B cell (primary cell): ENCODE results near the gene ZNF471. TPM values are rescaled to one million over a fixed set of nuclear protein-coding genes. Genes with fewer than 3 reads are reported as not detected.

Experiments
- ATAC-seq: fragments of 200-7000 bp; cut with Tn5 transposase; one replicate; pipeline ENCODE4 v1.10.0; 2021; ENCODE audit warnings: low read depth, mild to moderate bottlenecking, moderate number of reproducible peaks, moderate library complexity
- CTCF ChIA-PET: fragments of 350-600 bp; sonication (Branson Sonifier 250); formaldehyde crosslinking; loops from one replicate; lab custom pipeline; 2021; ENCODE audit warnings: antibody characterized with exemption, inconsistent platforms; lab: Charles Lee
- POLR2A ChIA-PET: fragments of 350-600 bp; sonication (Branson Sonifier 250); formaldehyde crosslinking; loops from one replicate; lab custom pipeline; 2021; ENCODE audit warnings: antibody characterized with exemption; lab: Charles Lee
- DNase-seq: peaks from one replicate; pipeline ENCODE4 v3.0.0; 2013
- H2AFZ ChIP-seq: 2 replicates; pipeline ENCODE4 v1.6.1; 2012; ENCODE audit warnings: mild to moderate bottlenecking, low read depth, low read length; ENCODE audit not compliant: insufficient read depth, poor library complexity, severe bottlenecking
- H3K27ac ChIP-seq, 2 donors: 1 replicate in 1 of 2; 2 replicates in 1 of 2; pipeline ENCODE4 v1.5.1; 2012 to 2013; ENCODE audit warnings: low read length in 2 of 2, mild to moderate bottlenecking in 2 of 2, moderate library complexity in 1 of 2
- H3K27me3 ChIP-seq, 4 experiments: fragments of 200-600 bp in 1 of 4; sonication (generic) in 1 of 4; replicated peaks in 1 of 4; 1 replicate in 2 of 4; 2 replicates in 2 of 4; pipeline versions ENCODE4 v1.6.1 to v1.7.0; 2013 to 2016; ENCODE audit warnings: low read length in 3 of 4, mild to moderate bottlenecking in 2 of 4, mixed read lengths in 1 of 4, moderate library complexity in 1 of 4; ENCODE audit not compliant: insufficient read depth in 4 of 4, control insufficient read depth in 3 of 4; ENCODE audit errors: control extremely low read depth in 1 of 4
- H3K36me3 ChIP-seq, 2 experiments: replicated peaks in 1 of 2; 1 replicate in 1 of 2; 2 replicates in 1 of 2; pipeline versions ENCODE4 v1.6.1 to v1.7.1; 2013; ENCODE audit warnings: low read length in 1 of 2; ENCODE audit not compliant: insufficient read depth in 2 of 2, control insufficient read depth in 1 of 2; ENCODE audit errors: control extremely low read depth in 1 of 2, extremely low read depth in 1 of 2
- H3K4me1 ChIP-seq, 2 donors: fragments of 200-600 bp in 1 of 2; sonication (generic) in 1 of 2; 1 replicate in 1 of 2; 2 replicates in 1 of 2; pipeline versions ENCODE4 v1.5.1 to v1.6.1; 2013 to 2017; ENCODE audit warnings: low read length in 2 of 2; ENCODE audit not compliant: control insufficient read depth in 2 of 2, insufficient read depth in 2 of 2
- H3K4me2 ChIP-seq: replicated peaks from 2 replicates; pipeline ENCODE3; 2012; ENCODE audit warnings: mild to moderate bottlenecking, low read depth, low read length; ENCODE audit not compliant: poor library complexity, severe bottlenecking
- H3K4me3 ChIP-seq, 5 experiments: fragments of 200-600 bp in 1 of 5; sonication (generic) in 1 of 5; 1 replicate in 3 of 5; 2 replicates in 2 of 5; pipeline versions ENCODE4 v1.5.1 to v1.7.0; 2011 to 2016; ENCODE audit warnings: low read length in 4 of 5, mild to moderate bottlenecking in 4 of 5, low read depth in 2 of 5, control low read depth in 1 of 5, moderate library complexity in 1 of 5; ENCODE audit not compliant: insufficient read depth in 1 of 5; ENCODE audit errors: control extremely low read depth in 1 of 5, extremely low read depth in 1 of 5
- H3K79me2 ChIP-seq: fragments of 200-600 bp; sonication (generic); one replicate; pipeline ENCODE4 v1.6.0; 2016; ENCODE audit warnings: low read length; ENCODE audit not compliant: control insufficient read depth, insufficient read depth
- H3K9ac ChIP-seq: fragments of 200-600 bp; sonication (generic); 2 replicates; pipeline ENCODE4 v1.6.1; 2017; ENCODE audit warnings: mild to moderate bottlenecking, low read length, moderate library complexity
- H3K9me3 ChIP-seq, 3 donors: one replicate each; pipeline versions ENCODE4 v1.6.1 to v1.7.1; 2013; ENCODE audit warnings: low read length in 2 of 3; ENCODE audit not compliant: control insufficient read depth in 2 of 3, insufficient read depth in 1 of 3; ENCODE audit errors: control extremely low read depth in 1 of 3
- H4K20me1 ChIP-seq: 2 replicates; pipeline ENCODE4 v1.6.0; 2012; ENCODE audit warnings: mild to moderate bottlenecking, low read length; ENCODE audit not compliant: insufficient read depth, control insufficient read depth, poor library complexity, severe bottlenecking
- H3K27ac Mint-ChIP-seq: one replicate; pipeline ENCODE4 v1.8.0; 2021; ENCODE audit warnings: mixed read lengths
- H3K27me3 Mint-ChIP-seq: one replicate; pipeline ENCODE4 v1.8.0; 2021; ENCODE audit warnings: mixed read lengths
- H3K4me1 Mint-ChIP-seq: one replicate; pipeline ENCODE4 v1.8.0; 2021; ENCODE audit warnings: mixed read lengths
- H3K4me3 Mint-ChIP-seq: one replicate; pipeline ENCODE4 v1.8.0; 2021; ENCODE audit warnings: mixed read lengths
- H3K9me3 Mint-ChIP-seq: one replicate; pipeline ENCODE4 v1.8.0; 2022; ENCODE audit warnings: mixed read lengths; ENCODE audit not compliant: insufficient read depth
- EZH2 ChIP-seq: IDR thresholded peaks from 2 replicates; pipeline ENCODE4 v1.6.1; 2012; ENCODE audit warnings: borderline replicate concordance, low read depth, mild to moderate bottlenecking, moderate library complexity, low read length; ENCODE audit not compliant: insufficient read depth, poor library complexity, severe bottlenecking
- WGBS: methylation state at CpG from one replicate; pipeline ENCODE4 v1.1.5; 2013; ENCODE audit warnings: missing lambda C conversion rate; ENCODE audit not compliant: insufficient coverage; 5-methylcytosine and 5-hydroxymethylcytosine counted together
- intact Hi-C: fragments of 100-400 bp; cut with micrococcal nuclease; formaldehyde crosslinking; loops from one replicate; pipeline ENCODE4 v1.10.0; 2022
- polyA plus RNA-seq: library from polyadenylated mRNA; depleted of rRNA; stranded (reverse); fragments of >200 nt; gene quantifications from 2 replicates; pipeline ENCODE4 v1.2.3, GENCODE V29; 2012
- total RNA-seq, 2 donors: library from RNA; stranded (reverse); fragments of 120-200 nt in 1 of 2; gene quantifications; 1 replicate in 1 of 2; 2 replicates in 1 of 2; pipeline versions ENCODE4 v1.2.3 to v1.2.4, GENCODE V29; 2013 to 2022
- TF ChIP-seq, protein P1 (sequence below): fragments of 200-600 bp; IDR thresholded peaks from one replicate; pipeline ENCODE4 v1.8.0; 2022; ENCODE audit warnings: antibody characterized with exemption, mild to moderate bottlenecking

Gene ZNF471
- total and polyA plus RNA-seq, 2 donors (not counting 1 experiment from before 2014, with no cell fraction given), result 0.91 to 5.9 TPM

DNA sequence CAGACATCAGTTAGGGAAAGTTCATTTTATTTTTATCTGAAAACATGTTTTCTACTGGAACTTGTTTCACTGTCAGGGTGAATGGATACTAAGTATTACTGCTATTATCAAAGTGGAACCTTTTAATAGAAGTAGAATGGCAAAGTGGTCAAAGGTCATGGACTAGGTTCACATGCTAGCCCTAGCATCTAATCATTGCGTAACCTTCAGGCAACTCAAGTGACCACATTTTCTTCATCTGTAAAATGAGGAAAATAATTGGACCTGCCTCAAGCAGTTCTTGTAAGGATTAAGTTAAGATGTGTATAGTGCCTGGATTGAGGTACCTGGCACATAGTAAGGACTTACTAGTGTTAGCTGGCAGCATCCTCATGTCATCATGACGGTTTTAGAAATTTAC lies 36.1 kb downstream of the ZNF471 start:
- no peak overlapping the region for H3K4me3 Mint-ChIP-seq
- Histone ChIP-seq H3K9ac (no peak overlapping the region), H3K4me1 (peaks cover 6 to 8% of the 10 kb centered on the region in 2 donors), H3K27me3 (no peaks in the 10 kb centered on the region), H3K9me3 (peaks cover 12 to 64% (median 62%) of the 10 kb centered on the region in 3 donors), H4K20me1 (no peaks in the 10 kb centered on the region), H3K27ac (no peak overlapping the region), H3K4me2 (no peak overlapping the region), H3K4me3 (no peak overlapping the region), H3K79me2 (no peaks in the 10 kb centered on the region), H3K36me3 (peaks cover 8 to 17% of the 10 kb centered on the region in 2 experiments), H2AFZ (no peak overlapping the region)
- no peaks in the 10 kb centered on the region for H3K27me3 Mint-ChIP-seq
- ATAC-seq (no peak), DNase-seq (no peak)
- ChIA-PET CTCF (interaction anchor here (0.6 kb wide), 1 partner anchor 125 kb away, joined by 5 read pairs; no protein-coding TSS in a partner anchor), POLR2A (no interaction called here)
- H3K4me1 Mint-ChIP-seq, result peaks cover 11% of the 10 kb centered on the region
- intact Hi-C loops, result loop anchor here (10.0 kb wide), 1 partner anchor 51 kb away; the partner anchor contains the start of gene ZNF71
- peaks cover 23% of the 10 kb centered on the region for H3K9me3 Mint-ChIP-seq
- H3K27ac Mint-ChIP-seq, result no peak overlapping the region
- 100% methylated on average over 1 of the region's 2 CpGs for WGBS
- no peak for TF ChIP-seq EZH2
- TF ChIP-seq, protein P1, sequence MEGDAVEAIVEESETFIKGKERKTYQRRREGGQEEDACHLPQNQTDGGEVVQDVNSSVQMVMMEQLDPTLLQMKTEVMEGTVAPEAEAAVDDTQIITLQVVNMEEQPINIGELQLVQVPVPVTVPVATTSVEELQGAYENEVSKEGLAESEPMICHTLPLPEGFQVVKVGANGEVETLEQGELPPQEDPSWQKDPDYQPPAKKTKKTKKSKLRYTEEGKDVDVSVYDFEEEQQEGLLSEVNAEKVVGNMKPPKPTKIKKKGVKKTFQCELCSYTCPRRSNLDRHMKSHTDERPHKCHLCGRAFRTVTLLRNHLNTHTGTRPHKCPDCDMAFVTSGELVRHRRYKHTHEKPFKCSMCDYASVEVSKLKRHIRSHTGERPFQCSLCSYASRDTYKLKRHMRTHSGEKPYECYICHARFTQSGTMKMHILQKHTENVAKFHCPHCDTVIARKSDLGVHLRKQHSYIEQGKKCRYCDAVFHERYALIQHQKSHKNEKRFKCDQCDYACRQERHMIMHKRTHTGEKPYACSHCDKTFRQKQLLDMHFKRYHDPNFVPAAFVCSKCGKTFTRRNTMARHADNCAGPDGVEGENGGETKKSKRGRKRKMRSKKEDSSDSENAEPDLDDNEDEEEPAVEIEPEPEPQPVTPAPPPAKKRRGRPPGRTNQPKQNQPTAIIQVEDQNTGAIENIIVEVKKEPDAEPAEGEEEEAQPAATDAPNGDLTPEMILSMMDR, result no peak

DNA sequence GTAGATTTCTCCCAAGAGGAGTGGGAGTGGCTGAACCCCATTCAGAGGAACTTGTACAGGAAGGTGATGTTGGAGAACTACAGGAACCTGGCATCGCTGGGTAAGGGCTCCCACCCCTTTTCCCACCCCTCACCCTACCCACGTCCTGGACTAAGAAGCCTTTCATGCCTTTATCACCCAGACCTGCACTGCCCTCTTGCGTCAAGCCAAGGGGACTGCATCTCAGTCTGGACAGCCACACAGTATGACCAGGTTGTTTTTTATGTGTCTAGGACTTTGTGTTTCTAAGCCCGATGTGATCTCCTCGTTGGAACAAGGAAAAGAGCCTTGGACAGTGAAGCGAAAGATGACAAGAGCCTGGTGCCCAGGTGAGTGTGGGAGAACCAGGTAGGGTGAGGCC lies 39.9 kb downstream of the ZNF471 start:
- Histone ChIP-seq H3K79me2 (no peaks in the 10 kb centered on the region), H2AFZ (no peak overlapping the region), H3K9ac (no peak overlapping the region), H3K36me3 (peaks cover 12 to 34% of the 10 kb centered on the region in 2 experiments), H3K4me2 (no peak overlapping the region), H3K4me1 (no peaks in the 10 kb centered on the region), H3K4me3 (no peak overlapping the region), H3K27me3 (no peaks in the 10 kb centered on the region), H3K27ac (no peak overlapping the region), H3K9me3 (peaks cover 17 to 81% (median 37%) of the 10 kb centered on the region in 3 donors), H4K20me1 (no peaks in the 10 kb centered on the region)
- ATAC-seq (no peak), DNase-seq (no peak)
- ChIA-PET POLR2A (no interaction called here), CTCF (no interaction called here)
- no peak for TF ChIP-seq EZH2
- TF ChIP-seq, protein P1, result no peak
- Mint-ChIP-seq H3K27ac (no peak overlapping the region), H3K27me3 (no peaks in the 10 kb centered on the region), H3K4me1 (no peaks in the 10 kb centered on the region), H3K9me3 (peaks cover 17% of the 10 kb centered on the region), H3K4me3 (no peak overlapping the region)
- intact Hi-C loops, result loop anchor here (10.0 kb wide), 1 partner anchor 47 kb away; the partner anchor contains the start of gene ZNF71
- 84% methylated on average over 3 of the region's 6 CpGs for WGBS
